ENCODE measurements around the gene SBNO1.
"Not testable (repeated sequence)": the region's sequence is repeated elsewhere in the genome, so short reads cannot be mapped to it uniquely, and the experiment has no call there.

Gene SBNO1

DNA sequence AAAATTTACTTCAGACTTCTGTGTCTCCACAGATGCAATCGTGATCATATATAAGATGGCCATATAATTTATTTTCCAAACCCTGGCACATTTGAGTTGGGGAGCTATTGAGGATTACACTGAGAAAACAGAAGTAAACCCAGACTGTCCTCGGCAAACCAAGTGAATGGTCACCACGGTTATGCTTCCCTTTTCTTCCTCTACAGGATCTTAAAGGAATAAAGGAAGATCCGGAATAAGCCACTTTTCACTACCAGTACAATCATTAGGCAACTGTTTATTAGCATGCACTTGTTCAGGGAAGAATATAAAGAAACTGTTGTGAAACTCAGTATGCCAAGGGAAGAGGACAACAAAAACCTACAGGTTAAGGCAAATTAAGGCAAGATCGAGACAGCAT is 27.6 kb downstream of the SBNO1 start:
- peak; percentile 40 to 61 (median 50) for DNase-seq

DNA sequence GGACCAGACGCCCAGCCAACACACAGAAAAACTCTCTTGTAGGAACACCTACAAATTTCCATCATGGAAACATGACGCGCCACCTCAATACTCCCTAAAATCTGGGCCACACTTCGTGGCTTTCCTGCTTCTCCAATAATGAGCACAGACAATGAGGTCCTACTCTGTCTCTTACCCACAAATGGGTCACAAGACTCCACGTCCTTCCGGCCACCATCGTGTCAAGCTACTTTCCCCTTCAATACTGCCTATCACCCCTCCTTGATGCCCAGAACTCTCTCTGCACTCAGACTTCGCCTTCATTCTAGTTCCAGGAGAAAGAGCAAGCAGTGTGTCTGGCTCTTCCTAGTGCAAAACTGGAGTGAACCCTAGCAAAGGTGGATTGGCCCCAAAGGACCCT is 28.1 kb downstream of the SBNO1 start:
- DNase-seq: no peak

GRCh38 chr12:123335490-123335889 is 29.2 kb downstream of the SBNO1 start:
- DNase-seq: no peak

- no peak for DNase-seq
Observed at GRCh38 chr12:123329799-123330198, 34.8 kb downstream of the SBNO1 start.

DNA sequence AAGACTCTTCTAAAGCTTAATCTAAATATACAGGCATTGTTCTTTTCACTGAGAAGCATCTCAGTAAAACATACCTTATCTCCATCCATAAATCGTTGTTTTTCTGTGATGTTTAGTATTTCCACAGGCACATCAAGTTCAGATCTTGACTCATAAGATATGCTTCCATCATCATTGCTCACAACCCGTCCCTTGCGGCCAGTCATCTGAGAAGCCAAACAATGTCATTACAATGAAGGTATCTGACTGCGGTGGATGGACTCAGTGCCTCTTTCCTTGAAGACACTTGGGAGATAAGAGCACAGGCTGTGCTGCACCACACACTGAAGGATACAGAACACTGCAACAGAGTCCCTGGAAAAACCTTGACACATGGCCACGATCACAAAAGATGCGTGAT is 44.8 kb downstream of the SBNO1 start:
- DNase-seq: no peak

DNA sequence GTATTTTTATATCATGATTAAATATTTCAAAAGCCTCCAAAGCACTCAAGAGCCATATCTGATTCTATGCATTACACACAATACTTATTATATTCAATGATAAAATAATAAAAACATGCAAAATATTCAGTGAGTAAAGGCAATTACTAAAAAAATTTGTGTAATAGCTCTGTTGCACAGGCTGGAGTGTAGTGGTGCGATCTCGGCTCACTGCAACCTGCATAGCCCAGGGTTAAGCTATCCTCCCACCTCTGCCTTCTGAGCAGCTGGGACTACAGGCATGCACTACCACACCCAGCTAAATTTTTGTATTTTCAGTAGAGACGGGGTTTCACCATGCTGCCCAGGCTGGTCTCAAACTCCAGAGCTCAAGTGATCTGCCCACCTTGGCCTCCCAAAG is 45.4 kb downstream of the SBNO1 start:
- no peak for DNase-seq

DNA sequence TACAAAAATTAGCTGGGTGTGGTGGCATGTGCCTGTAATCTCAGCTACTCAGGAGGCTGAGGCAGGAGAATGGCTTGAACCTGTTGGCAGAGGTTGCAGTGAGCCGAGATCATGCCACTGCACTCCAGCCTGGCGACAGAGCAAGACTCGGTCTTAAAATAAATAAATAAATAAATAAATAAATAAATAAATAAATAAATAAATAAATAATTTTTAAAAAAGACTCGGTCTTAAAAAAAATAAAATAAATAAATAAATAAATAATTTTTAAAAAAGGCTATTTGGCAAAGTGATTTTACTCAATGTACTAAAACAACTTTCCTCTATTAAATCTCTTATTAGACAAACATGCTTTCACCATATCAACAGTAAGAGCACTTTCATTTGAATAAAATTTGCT is 51.6 kb downstream of the SBNO1 start:
- not testable (repeated sequence) for DNase-seq

DNA sequence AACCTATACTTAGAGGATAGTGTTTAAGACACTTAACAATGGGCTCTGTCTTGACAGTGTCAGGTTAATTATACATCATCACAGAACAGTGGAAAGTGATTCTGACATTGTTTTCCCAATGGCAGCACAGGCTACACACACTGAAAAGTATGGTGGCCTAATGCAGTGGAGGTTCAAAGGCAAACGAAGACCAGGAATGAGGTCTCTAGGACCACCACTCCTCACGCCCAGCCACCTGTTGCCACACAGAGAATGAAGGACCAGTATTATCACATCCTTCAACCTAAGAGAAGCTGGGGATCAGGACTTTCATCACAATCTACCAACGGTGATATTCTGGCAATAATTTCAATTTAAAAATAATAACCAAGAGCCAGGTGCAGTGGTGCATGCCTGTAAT is 58.4 kb downstream of the SBNO1 start:
- no peak for DNase-seq

DNA sequence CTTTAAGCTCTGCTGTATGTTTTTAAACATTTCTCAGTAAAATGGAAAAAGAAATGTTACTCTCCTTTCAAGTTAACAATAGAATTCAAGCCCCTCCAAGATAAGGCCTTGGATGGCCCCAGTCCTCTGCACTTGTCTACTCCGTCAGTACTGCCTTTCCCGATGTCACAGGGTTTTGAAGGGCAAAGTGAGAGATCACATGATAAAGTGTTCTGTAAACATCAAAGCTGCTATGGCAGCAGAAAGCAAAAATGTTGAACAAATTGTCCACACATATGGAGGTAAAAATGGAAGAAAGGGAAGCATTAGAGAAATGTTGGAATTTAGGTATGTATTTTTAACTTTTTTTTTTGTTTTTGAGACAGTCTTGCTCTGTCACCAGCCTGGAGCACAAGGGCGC is 59.5 kb downstream of the SBNO1 start:
- DNase-seq: no peak

- DNase-seq: no peak
Observed at GRCh38 chr12:123293178-123293760, 71.4 kb downstream of the SBNO1 start.

GRCh38 chr12:123289911-123290310 is 74.7 kb downstream of the SBNO1 start:
- DNase-seq: no peak

DNA sequence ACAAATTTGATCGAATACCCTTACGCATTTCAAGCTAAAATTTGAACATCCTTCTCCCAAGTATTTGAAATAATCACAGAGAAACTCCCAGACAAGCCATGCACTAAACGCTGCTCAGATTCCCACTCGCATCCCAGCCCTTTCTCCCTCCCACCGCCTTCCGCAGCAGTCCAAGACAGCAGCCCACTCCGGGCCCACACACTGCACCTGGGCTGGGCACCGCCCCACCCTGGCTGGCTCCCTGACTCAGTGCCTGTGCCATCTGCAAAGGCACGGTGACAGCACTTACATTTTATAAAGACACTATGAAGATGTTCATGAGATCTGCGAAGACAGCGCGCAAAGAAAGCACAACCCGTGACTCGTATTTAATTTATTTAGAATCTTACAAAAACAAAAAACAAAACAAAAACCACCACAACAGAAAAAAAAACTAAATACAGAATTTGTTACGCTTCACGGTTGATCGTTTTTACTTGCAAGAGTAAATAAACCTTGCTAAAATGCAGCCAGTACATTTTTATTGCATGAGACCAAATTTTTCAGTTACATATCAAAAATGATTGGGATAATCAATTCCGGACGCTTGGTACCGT is 75.8 kb downstream of the SBNO1 start:
- no peak for DNase-seq

GRCh38 chr12:123286652-123287373 is 77.8 kb downstream of the SBNO1 start:
- no peak for DNase-seq

- DNase-seq: no peak
Observed at GRCh38 chr12:123284669-123285068, 80.0 kb downstream of the SBNO1 start.

GRCh38 chr12:123283461-123283860 is 81.2 kb downstream of the SBNO1 start:
- peak in 2 of 4 experiments; percentile 19 to 20 for DNase-seq

- DNase-seq: no peak
Observed at GRCh38 chr12:123282111-123282510, 82.5 kb downstream of the SBNO1 start.

- peak in 3 of 4 experiments; percentile 15 to 53 (median 46) for DNase-seq
Observed at GRCh38 chr12:123280971-123281370, 83.7 kb downstream of the SBNO1 start.

DNA sequence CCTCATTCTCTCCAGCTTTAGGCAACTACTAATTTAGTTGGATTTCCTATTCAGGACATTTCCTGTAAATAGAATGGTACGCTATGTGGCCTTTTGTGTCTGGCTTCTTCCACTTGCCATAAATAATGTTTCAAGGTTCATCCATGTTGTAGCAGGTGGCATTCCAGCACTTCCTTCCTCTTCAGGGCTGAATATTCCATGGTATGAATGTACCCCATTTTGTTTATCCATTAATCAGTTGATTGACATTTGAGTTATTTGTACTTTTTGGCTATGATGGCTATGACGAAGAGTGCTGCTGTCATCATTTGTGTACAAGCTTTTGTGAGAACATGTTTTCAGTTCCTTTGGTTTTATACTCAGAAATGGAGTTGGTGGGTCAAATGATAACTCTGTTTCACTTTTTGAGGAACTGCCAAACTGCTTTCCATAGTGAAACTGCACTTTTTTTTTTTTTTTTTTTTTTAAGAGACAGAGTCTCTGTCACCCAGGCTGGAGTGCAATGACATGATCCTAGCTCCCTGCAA is 86.5 kb downstream of the SBNO1 start:
- DNase-seq: peak; percentile 58 to 90 (median 78)

GRCh38 chr12:123273166-123273565 is 91.5 kb downstream of the SBNO1 start:
- DNase-seq: no peak

DNA sequence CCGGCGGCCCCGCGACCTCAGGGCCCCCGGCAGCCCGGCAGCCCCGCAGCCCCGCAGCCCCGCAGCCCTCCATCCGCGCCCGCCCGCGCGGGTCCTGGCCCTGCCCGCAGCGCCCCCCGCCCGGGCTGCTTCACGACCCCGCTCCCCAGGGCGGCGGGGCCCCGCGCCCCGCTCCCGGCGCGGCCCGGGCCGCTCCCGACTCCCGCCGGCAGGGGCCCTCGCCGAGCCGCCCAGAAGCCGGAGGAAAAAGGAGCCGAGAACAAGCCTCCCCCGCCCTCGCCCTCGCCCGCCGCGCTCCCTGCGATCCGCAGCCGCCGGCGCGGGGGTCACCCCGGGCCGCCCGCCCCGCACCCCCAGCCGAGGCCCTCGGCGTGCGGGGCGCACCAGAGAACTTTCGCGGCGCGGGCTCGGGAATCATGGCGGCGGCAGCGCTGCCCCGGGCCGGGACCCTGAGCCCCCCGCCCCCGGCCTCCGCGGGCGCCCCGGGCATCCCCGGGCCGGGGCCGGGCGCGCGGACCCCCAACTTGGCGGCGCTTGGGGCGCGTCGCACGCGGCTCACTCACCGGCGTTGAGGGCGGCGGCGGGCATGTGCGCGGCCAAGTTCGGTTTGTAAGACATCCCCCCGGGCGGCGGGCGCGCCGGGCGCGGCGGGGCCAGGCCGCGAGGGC is 93.5 kb downstream of the SBNO1 start:
- peak; percentile 75 to 92 (median 84) for DNase-seq

DNA sequence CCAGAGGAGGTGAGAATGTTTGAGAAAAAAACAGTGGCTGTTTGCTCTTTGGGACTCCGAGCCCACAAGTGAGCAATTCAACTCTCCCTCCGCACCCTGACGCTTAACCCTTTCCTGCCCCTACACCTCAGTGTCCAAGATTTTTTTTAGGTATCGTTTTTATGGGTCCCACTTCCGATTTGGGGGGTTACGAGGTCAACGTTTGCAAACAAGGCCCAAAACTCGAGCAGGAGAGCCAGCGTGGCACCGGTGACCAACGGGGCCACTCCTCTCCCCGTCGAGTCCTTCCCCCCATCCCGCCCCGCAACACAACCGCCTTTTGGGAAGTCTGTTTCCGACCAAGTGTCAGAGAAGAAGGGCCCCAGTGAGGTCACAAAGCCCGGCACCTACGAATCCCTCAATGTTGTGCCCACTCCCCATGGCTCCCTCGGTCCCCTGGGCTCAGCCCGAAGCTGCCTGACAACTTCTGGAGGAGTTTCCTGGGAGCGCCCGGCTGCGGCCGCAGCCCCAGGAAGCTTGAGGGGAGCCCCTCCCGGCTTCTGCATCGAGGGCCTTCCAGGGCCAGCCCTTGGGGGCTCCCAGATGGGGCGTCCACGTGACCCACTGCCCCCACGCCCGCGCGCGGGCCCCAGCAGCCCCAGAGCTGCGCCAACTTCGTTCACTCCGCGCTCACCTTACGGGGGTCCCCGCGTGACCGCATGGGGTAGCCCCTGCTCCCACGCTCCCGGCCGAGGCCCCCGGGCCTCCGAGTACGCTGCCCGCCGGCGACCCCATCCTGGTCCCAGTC is 94.2 kb downstream of the SBNO1 start:
- DNase-seq: peak; percentile 49 to 69 (median 54)

DNA sequence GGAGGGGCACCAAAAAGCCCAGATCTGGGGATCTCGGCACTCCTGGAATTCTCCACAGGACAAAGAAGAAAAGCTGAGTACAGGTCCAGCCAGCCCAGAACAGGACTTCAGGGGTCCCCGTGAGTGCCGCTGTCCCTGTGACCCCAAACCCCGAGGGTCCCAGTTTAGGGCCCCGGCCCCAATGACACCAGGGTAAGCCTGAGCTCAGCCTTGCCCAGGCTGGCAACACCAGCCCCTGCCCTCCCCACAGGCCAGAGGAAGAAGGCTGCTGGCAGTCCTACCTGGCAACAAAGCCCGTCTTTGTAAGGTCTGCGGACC is 94.8 kb downstream of the SBNO1 start:
- DNase-seq: peak in 1 of 4 experiments; percentile 13
